NB4 (cell line): ENCODE measurements around the gene HS6ST3.

Experiments
- DNase-seq: peaks from one replicate; pipeline ENCODE4 v3.0.0; 2010; ENCODE audit warnings: low read depth
- H3K4me3 ChIP-seq: one replicate; pipeline ENCODE4 v1.5.1; 2011; ENCODE audit warnings: mild to moderate bottlenecking, low read depth, low read length, moderate library complexity
- MYC ChIP-seq: IDR thresholded peaks from 2 replicates; pipeline ENCODE4 v1.6.1; 2011; ENCODE audit warnings: low read depth, low read length
- POLR2A ChIP-seq: IDR thresholded peaks from 2 replicates; pipeline ENCODE4 v1.6.1; 2011; ENCODE audit warnings: mild to moderate bottlenecking; ENCODE audit not compliant: insufficient read length; ENCODE audit errors: extremely low read depth
- TF ChIP-seq, protein P1 (sequence below): IDR thresholded peaks from 2 replicates; pipeline ENCODE4 v1.6.1; 2011; ENCODE audit warnings: low read depth, low read length
- TF ChIP-seq, protein P2 (sequence below): IDR thresholded peaks from one replicate; pipeline ENCODE4 v1.5.1; 2012; ENCODE audit warnings: low read depth, low read length

HS6ST3 gene

GRCh38 chr13:96252903-96253302, 163.0 kb downstream of the HS6ST3 start:
- H3K4me3 ChIP-seq, result no peak overlapping the region
- TF ChIP-seq, protein P1, sequence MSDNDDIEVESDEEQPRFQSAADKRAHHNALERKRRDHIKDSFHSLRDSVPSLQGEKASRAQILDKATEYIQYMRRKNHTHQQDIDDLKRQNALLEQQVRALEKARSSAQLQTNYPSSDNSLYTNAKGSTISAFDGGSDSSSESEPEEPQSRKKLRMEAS, result no peak
- no peak for TF ChIP-seq POLR2A
- TF ChIP-seq, protein P2, sequence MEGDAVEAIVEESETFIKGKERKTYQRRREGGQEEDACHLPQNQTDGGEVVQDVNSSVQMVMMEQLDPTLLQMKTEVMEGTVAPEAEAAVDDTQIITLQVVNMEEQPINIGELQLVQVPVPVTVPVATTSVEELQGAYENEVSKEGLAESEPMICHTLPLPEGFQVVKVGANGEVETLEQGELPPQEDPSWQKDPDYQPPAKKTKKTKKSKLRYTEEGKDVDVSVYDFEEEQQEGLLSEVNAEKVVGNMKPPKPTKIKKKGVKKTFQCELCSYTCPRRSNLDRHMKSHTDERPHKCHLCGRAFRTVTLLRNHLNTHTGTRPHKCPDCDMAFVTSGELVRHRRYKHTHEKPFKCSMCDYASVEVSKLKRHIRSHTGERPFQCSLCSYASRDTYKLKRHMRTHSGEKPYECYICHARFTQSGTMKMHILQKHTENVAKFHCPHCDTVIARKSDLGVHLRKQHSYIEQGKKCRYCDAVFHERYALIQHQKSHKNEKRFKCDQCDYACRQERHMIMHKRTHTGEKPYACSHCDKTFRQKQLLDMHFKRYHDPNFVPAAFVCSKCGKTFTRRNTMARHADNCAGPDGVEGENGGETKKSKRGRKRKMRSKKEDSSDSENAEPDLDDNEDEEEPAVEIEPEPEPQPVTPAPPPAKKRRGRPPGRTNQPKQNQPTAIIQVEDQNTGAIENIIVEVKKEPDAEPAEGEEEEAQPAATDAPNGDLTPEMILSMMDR, result no peak
- DNase-seq, result no peak

- TF ChIP-seq, protein P1, result no peak
- TF ChIP-seq POLR2A (no peak), MYC (no peak)
- TF ChIP-seq, protein P2, result no peak
Measured at GRCh38 chr13:96273196-96273595, 183.3 kb downstream of the HS6ST3 start.

GRCh38 chr13:96274046-96274445, 184.1 kb downstream of the HS6ST3 start:
- H3K4me3 ChIP-seq, result no peak overlapping the region
- TF ChIP-seq, protein P2, result no peak
- TF ChIP-seq, protein P1, result no peak
- no peak for TF ChIP-seq MYC
- TF ChIP-seq POLR2A, result no peak
- no peak for DNase-seq

More at GRCh38 chr13:96273196-96273595, 183.3 kb downstream of the HS6ST3 start:
- no peak overlapping the region for H3K4me3 ChIP-seq
- DNase-seq, result no peak

GRCh38 chr13:96279904-96280303, 190.0 kb downstream of the HS6ST3 start:
- H3K4me3 ChIP-seq, result no peak overlapping the region
- no peak for TF ChIP-seq POLR2A
- TF ChIP-seq, protein P1, result no peak
- no peak for TF ChIP-seq MYC
- TF ChIP-seq, protein P2, result no peak
- DNase-seq, result no peak

- TF ChIP-seq, protein P2, result no peak
- TF ChIP-seq, protein P1, result no peak
- TF ChIP-seq MYC (no peak), POLR2A (no peak)
- H3K4me3 ChIP-seq, result no peak overlapping the region
- no peak for DNase-seq
Measured at GRCh38 chr13:96284971-96285370, 195.1 kb downstream of the HS6ST3 start.

- no peak for TF ChIP-seq MYC
- TF ChIP-seq, protein P2, result no peak
- no peak for TF ChIP-seq POLR2A
- TF ChIP-seq, protein P1, result no peak
- no peak overlapping the region for H3K4me3 ChIP-seq
- DNase-seq, result no peak
Measured at GRCh38 chr13:96285729-96286128, 195.8 kb downstream of the HS6ST3 start.
